ENCODE data around the gene WIPF1.
A peak's percentile ranks its signal among the peaks of the same experiment; 100 is the strongest.

Gene WIPF1, protein sequence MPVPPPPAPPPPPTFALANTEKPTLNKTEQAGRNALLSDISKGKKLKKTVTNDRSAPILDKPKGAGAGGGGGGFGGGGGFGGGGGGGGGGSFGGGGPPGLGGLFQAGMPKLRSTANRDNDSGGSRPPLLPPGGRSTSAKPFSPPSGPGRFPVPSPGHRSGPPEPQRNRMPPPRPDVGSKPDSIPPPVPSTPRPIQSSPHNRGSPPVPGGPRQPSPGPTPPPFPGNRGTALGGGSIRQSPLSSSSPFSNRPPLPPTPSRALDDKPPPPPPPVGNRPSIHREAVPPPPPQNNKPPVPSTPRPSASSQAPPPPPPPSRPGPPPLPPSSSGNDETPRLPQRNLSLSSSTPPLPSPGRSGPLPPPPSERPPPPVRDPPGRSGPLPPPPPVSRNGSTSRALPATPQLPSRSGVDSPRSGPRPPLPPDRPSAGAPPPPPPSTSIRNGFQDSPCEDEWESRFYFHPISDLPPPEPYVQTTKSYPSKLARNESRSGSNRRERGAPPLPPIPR

DNA sequence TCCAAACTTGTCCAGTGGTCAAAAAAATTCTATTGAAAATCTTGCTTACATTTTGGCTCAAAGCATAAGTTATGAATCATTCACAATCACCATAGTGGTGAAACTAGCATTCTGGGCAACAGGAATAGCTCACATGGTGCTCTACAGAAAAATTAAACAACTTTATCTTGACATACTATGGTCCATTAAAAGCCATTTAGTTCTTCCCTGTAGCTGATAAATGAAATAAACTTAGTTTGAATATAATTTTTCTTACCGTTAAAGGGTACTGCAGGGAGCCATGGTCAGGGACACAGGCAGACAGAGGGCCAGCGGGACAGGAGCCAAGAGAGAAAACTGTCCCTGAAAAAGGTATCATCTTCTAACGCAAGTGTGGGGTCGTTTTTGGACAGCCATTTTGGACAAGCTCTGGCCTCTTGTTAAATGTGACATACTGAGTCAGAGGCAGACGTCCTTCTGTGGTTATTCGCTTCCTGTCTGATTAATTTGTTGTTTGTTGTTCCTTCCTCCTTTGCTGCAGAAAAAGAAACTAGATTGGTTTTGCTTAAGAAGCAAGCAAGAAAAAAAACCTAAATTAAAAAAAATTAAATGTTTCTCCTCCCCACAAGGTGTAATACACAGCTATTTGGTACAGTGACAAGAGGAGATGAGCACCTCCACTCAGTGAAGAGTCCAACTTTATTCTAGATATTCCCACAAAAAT, at the start of gene WIPF1:
Gene WIPF1 (minus strand): TSS at position 460 of the 703 bp plus-strand sequence. CDS start 12,231 bp downstream, outside the sequence.
- peak; percentile 54 for DNase-seq

DNA sequence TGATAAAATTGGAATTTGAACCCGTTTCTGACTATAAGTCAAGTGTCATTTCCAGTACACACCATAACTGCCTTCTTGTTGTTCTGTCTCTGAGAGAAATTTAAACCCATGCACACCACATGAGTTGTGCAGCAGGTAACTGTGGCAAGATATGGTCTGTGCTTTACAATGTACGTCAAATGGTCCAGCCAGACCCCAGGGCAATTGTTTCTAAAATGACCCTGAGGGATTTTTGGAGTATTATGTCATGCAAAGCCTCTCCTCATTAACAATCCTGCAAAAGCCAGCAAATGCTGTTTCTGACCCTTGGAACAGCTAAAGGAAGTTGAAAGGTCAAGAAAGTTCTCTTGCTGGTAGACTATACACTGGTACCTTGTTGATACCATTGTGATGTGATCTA, 47.7 kb upstream of the WIPF1 start:
- DNase-seq: no peak

DNA sequence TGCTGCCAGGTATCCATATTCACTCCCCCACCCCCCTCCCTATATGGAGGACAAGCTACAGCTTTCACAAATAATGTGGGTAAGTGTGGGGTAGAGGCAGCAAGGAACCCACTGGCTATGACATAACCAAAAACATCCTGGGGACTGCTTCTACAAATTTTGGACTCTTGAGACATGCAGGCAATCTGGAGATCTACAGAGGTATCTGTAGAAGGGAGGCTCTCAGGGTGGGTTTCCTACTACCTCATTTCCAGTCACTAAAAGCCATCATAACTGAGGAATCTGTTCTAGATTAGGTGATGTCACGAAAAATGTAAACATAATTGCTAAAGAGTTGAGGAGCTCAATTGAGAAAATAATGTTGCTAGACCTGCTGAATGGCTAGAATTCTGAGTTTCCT, 46.8 kb upstream of the WIPF1 start:
- DNase-seq: no peak

DNA sequence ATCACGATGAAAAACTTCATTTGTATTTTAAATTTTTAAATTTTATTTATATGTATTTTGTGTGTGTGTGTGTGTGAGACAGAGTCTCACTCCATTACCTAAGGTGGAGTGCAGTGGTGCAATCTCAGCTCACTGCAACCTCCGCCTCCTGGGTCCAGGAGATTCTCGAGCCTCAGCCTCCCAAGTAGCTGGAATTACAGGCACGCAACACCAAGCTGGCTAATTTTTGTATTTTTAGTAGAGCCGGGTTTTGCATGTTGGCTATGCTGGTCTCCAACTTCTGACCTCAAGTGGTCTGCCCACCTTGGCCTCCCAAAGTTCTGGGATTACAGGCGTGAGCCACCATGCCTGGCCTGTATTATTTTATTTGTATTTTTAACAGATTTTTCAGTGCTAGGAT, 45.8 kb upstream of the WIPF1 start:
- DNase-seq: no peak

DNA sequence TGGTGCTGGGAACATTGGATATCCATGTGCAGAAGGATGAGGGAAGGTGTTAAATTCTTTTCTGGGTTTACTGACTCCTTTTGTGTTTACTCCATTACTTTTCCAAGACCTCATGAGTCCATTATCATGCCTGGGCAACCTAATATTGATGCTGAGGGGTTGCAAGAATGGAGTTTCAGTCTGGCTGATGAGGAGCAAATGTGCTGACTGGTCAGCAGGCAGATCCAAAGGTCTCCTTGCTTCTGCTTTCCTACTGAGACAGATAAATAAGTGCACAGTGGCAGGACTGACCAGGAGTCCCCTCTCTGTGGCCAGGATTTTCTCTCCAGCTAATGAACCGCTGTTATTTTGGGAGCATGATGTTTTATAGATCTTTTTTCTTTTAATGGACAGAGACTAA, 43.6 kb upstream of the WIPF1 start:
- no peak for DNase-seq

DNA sequence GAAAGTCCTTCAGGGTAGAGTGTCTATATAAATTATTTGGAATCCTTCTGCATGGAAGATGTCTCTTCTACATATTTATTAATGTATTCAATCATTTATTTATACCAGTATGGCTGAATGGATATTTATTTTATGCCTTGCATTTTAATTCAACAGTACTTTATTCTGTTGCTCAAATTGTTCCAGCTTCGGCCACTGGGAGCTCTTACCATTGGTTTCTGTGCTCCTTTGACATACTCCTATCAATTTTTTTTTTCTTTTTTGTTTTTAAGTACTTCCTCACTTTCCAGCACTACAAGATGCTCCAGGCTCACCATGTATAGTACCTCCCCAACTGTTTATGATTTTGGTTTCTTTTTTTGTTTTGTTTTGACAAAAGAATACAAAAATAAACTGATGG, 39.4 kb upstream of the WIPF1 start:
- no peak for DNase-seq

DNA sequence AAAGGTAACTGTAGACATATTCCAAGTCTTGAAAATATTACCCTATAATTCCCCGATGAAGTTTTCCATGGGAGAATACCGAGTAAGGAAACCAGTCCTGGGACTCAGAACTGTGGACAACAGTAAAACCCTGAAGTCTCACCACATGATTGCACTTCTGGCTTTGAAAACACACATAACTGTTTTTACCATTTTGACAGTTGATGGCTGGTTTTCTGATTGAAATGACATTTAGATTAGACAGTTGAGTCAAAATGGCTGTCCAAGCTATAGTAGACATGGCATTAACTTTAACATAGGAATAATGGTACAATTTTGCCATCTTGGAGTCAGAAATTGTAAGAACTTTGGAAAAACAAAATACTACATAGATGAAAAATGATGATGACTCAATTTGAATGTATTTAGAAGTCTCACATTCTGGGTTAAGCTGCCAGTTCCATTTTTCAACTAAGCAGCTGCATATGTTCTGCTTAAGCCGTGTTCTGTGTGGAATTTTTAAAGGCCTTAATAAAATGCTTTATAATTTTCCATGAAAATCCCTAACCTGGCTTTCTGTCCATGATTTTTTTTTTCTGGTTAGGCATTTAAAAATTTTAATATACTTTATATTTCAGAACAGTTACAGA, 38.3 kb upstream of the WIPF1 start:
- DNase-seq: no peak

DNA sequence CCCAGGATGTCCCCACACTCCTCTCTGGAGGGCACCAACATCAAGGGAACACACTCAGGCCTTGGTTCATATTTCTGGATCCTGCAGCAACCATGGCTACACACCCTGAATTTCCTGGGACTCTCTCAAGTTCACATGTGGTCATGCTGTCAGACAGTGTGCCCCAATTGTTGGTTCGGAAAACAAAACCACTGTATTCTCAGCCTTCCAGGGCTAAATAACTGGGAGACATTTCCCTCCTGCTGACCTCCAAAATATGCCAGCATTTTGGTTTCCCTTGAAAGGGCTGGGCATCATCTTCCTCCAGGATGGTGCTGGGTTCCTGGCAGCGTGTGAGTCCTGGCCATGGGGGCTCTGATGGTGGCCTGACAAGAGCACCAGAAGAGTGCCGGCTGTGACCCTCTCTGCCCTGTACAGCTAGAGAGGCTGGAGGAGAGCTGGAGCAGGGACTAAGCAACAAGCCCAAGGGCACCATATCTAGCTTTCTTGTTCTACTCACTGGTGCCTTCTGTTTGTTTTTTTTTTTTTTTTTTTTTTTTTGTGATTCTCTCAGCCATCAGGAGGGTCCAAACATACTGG, 37.5 kb upstream of the WIPF1 start:
- DNase-seq: no peak

DNA sequence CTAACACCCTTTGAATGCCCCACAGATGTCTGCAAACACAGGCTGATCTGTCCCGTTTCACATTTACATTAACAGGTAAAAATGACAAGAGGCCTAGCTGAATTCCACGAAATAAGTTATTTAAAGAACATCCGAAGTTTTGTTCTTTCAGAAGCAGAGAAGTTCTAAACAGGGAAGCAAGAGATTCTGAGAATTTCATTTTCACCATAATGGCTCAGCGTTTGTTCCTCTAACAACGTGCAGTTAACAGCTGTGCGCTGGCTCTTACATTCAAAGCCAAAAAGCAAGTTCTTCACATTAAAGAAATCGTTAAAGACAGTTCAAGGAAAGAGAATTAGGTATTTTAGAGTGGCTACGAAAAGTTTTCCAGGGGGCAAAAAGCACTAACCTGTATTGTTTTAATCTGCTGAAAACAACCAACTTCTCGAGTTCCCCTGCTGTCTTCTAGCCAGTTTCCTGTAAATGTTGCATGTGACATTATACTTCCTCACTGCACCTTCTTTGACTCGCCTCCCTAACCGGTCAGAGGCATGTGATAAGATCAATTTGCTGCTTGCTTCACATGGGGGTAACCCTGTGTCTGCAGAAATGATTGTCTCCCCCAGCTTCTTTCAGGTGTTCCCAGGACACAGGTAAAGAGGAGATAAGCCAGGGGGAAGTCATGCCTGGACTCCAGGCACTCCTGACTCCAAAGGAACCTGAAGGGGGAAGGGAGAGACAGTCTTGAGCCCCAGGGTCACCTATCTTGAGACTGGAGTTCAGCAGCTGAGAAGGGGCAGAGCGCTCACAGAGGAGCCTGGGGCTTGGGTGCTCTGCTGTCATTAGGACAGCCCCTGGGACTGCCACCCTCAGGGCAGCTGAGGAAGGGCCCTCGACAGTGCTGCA, 36.8 kb upstream of the WIPF1 start:
- DNase-seq: peak; percentile 60

DNA sequence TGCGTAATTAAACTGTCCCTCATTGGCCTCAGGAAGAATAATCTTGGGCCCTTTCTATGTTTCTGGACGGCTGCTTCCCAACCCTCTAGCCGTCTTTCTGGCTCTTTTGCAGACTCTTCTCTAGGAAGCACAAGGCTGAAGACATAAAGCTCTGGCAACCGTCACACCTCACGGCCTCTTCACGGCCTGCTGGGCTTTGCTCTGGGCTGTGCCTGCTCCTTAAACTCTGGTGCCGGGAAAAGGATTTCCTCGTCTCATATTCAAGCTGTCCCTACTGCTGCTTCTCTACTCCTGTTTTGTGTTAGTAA, 36.0 kb upstream of the WIPF1 start:
- DNase-seq: no peak

DNA sequence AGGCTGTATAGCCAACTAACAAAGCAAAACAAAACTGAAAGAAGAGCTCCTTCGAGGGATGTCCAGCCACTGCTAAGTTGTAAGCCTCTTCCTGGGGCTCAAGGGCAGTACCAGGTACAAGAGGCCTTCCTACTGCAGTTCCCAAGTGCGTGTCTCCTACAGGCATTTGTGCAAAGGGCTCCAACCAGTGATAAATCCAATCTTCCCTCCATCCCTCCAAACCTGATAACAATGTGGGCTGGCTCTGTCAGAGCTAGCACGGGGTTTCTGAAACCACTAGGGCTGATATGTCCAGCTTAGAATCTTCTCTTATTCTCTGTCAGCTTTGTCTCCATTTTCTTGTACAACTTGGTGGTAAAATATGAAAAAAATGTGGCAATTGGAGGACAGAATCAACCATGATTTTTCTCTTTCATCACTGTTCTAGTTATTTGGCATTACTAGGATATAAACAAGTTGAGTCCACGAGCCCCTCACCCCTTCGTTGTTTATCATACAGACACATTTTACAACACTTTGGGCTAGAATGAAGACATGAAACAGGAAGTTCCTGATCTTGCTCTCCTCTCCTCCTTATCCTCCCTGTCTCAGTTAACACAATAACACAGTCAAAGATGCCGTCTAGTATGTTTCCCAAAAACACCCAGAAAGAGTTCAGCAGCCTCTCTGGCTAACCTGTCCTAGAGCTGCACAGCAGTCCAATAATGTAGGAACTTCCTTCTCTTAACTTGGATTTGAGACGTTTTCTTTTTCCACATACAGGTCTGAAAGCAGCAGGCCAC, 35.4 kb upstream of the WIPF1 start:
- DNase-seq: no peak

DNA sequence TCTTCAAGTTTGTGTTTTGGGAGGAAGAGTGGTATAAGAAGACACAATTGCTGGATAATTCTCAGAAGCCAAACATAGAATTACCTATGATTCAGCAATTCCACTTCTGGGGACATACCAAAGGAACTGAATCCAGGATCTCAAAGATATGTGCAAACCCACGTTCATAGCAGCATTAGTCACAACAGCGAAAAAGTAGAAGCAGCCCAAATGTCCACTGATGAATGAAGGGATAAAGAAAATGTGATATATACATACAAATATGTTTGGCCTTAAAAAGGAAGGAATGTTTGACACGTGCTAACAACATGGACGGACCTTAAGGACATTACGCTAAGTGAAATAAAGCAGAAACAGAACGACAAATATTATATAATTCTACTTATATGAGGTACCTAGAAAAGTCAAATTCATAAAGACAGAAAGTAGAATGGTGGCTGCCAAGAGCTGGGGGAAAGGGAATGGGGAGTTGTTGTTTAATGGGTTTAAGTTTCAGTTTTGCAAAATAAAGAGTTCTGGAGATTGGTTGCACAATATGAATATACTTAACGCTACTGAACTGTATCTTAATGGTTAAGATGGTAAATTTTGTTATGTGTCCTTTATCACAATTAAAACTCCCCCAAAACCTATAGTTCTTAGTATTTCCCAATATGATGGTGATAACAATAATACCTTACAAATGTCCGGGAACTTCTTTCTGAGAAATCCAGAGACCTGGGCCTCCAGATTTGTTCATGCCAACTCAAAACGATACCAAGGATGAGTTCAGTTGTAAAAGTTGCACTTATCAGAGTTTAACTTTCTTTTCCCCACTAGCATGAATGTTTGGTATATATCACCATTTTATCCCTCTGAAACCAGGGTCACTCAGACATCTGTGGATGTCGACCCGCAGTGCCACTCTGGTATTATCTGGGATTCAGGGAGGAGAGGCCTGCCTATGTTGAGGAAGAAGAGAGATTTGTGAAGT, 33.7 kb upstream of the WIPF1 start:
- DNase-seq: no peak

DNA sequence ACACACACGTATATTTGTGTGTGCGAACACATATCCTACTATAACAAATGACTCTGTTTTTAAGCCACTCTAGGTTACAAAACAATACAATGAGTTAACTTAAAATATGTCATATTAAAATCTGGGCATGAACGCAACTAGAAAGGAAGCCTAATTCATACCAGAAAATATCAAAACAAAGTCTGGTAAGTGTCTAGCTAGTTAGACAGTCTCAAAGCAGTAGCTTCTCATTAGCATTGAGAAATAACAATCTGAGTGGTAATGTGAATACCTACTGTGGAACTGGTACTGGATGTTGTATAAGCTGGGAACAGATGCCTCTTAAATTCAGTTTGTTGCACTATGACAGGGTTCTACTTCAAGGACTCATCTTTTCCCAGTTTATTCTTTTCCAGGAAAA, 32.5 kb upstream of the WIPF1 start:
- DNase-seq: no peak

DNA sequence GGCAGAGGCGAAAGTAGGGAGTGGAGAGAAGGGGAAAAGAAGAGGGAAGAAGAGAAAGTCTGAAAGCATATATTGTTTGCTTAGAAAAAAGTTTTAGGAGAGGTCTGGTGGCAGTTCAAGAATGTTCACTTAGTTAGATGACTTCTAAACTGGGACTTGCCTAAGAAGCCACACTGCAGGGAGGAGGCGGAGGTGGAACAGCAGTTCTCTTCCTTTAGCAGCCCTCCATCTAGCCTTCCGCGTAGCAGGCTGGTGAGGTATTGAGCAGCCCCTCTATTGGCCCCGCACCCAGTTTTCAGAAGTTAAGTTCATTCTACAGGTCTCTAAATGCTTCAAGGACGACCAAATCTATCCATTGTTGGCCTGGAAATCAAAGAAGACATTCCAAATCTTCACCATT, 31.9 kb upstream of the WIPF1 start:
- no peak for DNase-seq

DNA sequence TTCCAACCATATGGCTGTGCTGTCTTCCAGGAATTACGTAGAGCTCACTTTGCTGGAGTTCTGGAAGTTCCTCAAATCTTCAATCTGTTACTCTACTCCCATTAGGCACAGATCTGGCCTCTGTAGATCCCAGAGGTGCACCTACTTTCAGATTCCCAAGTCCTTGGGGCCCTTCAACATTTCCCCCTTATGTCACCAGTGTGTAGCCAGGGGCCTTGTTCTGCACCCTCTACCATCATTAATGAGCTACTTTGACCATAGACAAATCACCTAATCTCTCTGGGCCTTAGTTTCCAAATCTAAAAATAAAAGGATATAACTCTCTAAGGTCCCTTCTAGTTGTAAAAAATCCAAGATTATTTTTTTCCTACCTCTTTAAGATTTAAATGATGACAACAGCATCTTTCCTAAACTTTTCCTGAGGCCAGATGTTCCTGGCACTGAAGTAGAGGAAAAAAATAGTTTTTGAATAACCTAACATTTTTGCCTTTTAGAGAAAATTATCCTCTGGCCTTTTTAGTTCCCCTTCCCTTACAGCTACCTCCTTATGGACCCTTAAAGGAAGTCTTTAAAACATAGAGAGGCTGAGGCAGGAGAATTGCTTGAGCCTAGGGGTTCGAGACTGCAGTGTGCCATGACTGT, 31.0 kb upstream of the WIPF1 start:
- no peak for DNase-seq

DNA sequence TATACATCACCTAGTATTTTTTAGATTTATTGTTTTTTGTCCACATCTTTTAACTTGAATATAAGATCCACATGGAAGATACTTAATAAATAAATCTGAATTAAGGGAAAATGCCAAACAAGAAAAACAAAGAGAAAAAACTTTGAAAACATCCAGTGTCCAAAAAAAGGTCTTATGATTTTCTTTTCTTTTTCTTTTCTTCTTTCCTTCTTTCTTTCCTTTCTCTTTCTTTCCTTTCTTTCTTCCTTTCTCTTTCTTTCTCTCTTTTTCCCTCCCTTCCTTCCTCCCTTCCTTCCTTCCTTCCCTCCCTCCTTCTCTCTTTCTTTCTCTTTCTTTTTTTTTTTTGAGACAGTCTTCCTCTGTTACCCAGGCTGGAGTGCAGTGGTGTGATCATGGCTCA, 29.6 kb upstream of the WIPF1 start:
- no peak for DNase-seq

DNA sequence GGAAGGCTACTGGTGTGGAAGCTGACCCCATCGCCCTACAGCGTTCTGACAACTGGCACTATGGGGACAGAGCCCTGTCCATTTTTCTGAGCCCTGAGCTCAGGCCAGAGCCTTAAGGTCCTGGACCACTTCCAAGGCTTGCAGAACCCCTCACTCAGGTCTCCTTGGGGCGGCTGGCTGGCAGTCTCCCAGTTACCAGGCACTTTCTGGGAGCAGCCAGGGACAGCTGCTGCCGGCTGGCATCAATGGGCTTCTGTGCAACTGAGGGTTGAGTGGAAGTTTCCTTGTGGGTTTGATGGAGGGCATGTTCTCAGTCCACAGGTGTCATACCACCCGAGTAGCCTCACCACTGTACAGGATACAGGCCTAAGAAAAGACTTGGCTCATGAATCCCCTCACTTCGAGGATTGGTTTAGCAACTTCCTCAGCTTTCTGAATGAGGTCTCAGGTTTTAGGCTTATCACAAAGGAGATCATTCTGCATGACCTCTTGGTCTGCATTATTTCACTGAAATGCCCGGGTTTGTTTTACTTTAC, 27.4 kb upstream of the WIPF1 start:
- no peak for DNase-seq

DNA sequence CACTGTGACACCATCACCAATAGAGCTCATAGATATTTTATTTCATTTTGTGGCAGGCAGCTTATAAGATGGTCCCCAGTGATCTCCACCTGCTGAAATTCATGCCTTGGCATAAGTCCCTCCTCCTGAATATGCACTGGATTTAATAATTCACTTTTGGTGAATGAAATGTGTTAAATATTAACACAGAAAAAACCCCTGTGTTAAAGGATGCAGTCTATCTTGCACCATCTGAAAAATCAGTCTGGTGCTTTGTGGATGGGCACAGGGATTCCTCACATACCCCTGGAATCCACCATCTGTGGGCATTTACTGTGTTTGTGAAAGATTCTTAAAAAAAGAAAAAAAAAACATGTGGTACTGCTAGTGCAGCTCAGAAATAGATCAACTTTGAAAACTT, 26.1 kb upstream of the WIPF1 start:
- DNase-seq: no peak

DNA sequence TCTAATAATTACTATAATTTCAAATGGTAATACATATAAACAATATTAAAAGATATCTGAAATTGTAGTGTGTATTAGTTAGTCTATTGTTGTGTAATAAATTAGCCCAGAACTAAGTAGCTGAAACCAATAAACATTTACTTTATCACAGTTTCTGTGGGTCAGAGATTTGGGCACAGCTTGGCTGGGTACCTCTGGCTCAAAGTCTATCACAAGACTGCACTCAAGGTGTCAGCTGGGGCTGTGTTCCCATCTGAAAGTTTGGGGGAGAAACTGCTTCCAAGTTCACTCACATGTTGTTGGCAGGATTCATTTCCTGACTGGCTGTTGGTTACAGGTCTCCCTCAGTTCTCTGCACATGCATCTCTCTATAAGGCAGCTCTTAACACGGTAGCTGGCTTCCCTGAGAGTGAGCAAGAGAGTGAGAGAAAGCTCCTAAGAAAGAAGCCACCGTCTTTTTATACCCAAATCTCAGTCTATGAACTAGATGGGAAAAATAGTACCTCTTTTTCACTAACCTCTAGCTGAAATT, 25.6 kb upstream of the WIPF1 start:
- DNase-seq: no peak
